HCT116 (cell line): ENCODE measurements around the gene UXT. TPM values are rescaled to one million over a fixed set of nuclear protein-coding genes. Genes with fewer than 3 reads are reported as not detected.

Source experiments
- ATAC-seq: fragments of 200-7000 bp; cut with Tn5 transposase; 2 replicates; pipeline ENCODE4 v1.9.1; 2020; ENCODE audit warnings: mild to moderate bottlenecking, moderate library complexity
- BruUV-seq: library from RNA; stranded (reverse); fragments of 400-500 nt; replicated peaks from 2 replicates; lab custom pipeline; 2021; lab: Mats Ljungman, UMichigan
- CTCF ChIA-PET: fragments of 300-600 bp; sonication (Branson Sonifier 250); formaldehyde crosslinking; loops from one replicate; lab custom pipeline; 2021; ENCODE audit warnings: antibody characterized with exemption; lab: Charles Lee
- POLR2A ChIA-PET: fragments of 300-600, 350-600 bp; sonication (Branson Sonifier 250); formaldehyde crosslinking; loops from one replicate; lab custom pipeline; 2021; ENCODE audit warnings: antibody characterized with exemption; lab: Charles Lee
- RAD21 ChIA-PET, 2 experiments: fragments of 300-600 bp; sonication (Branson Sonifier 250); formaldehyde crosslinking; loops; one replicate each; lab custom pipeline; 2023; ENCODE audit warnings: low total read pairs in 2 of 2; ENCODE audit not compliant: uncharacterized antibody in 2 of 2, unreplicated experiment in 2 of 2, low non-redundant PET in 1 of 2; lab: Charles Lee
- DNase-seq: peaks from one replicate; pipeline ENCODE4 v3.0.0-alpha.2; 2010; ENCODE audit warnings: low read depth, low spot score
- H2AFZ ChIP-seq: fragments of 200-600 bp; shearing (Covaris generic), sonication (generic); 2 replicates; pipeline ENCODE4 v1.6.1; 2017; ENCODE audit warnings: low read depth, mixed run types, mixed read lengths, antibody characterized with exemption, low read length; ENCODE audit not compliant: poor library complexity, severe bottlenecking
- H3K27ac ChIP-seq: 2 replicates; pipeline ENCODE4 v1.5.1; 2012; ENCODE audit warnings: low read depth, low read length
- H3K27me3 ChIP-seq: fragments of 200-600 bp; sonication (generic); 2 replicates; pipeline ENCODE4 v1.6.1; 2016; ENCODE audit warnings: mixed run types, low read length, mixed read lengths; ENCODE audit not compliant: insufficient read depth
- H3K36me3 ChIP-seq, 2 experiments: fragments of 200-500 bp in 1 of 2; fragments of 200-600 bp in 1 of 2; sonication (Bioruptor generic) in 1 of 2; sonication (generic) in 1 of 2; 2 replicates each; pipeline versions ENCODE4 v1.5.1 to v1.6.1; 2014 to 2016; ENCODE audit warnings: low read length in 2 of 2, inconsistent platforms in 1 of 2, mixed read lengths in 1 of 2, mixed run types in 1 of 2; ENCODE audit not compliant: insufficient read depth in 2 of 2, control insufficient read depth in 1 of 2
- H3K4me1 ChIP-seq, 2 experiments: fragments of 200-600 bp in 1 of 2; sonication (generic) in 1 of 2; 2 replicates each; pipeline versions ENCODE4 v1.5.1 to v1.6.1; 2012 to 2017; ENCODE audit warnings: low read length in 2 of 2, inconsistent platforms in 1 of 2, mild to moderate bottlenecking in 1 of 2, mixed read lengths in 1 of 2, mixed run types in 1 of 2, moderate library complexity in 1 of 2; ENCODE audit not compliant: insufficient read depth in 2 of 2, control insufficient read depth in 1 of 2
- H3K4me2 ChIP-seq: fragments of 200-600 bp; sonication (generic); 2 replicates; pipeline ENCODE4 v1.6.1; 2017; ENCODE audit warnings: mixed run types, low read length, mixed read lengths
- H3K4me3 ChIP-seq, 2 experiments: fragments of 200-600 bp in 1 of 2; sonication (generic) in 1 of 2; replicated peaks in 1 of 2; 2 replicates each; pipeline ENCODE4 v1.5.1; 2011 to 2016; ENCODE audit warnings: low read length in 2 of 2, control low read depth in 1 of 2, low read depth in 1 of 2, mild to moderate bottlenecking in 1 of 2, mixed read lengths in 1 of 2, mixed run types in 1 of 2
- H3K79me2 ChIP-seq: fragments of 200-600 bp; sonication (generic); 2 replicates; pipeline ENCODE4 v1.6.1; 2017; ENCODE audit warnings: mild to moderate bottlenecking, mixed run types, low read length, moderate library complexity, mixed read lengths; ENCODE audit not compliant: insufficient read depth
- H3K9ac ChIP-seq: fragments of 200-600 bp; sonication (generic); 2 replicates; pipeline ENCODE4 v1.6.1; 2016; ENCODE audit warnings: low read length, mixed read lengths
- H3K9me2 ChIP-seq: fragments of 200-600 bp; sonication (generic), shearing (Covaris generic); 2 replicates; pipeline ENCODE4 v1.6.1; 2017; ENCODE audit warnings: mixed run types, mild to moderate bottlenecking, moderate library complexity; ENCODE audit not compliant: insufficient read depth
- H3K9me3 ChIP-seq, 2 experiments: fragments of 200-500 bp in 1 of 2; fragments of 200-600 bp in 1 of 2; sonication (Bioruptor generic) in 1 of 2; sonication (generic) in 1 of 2; 2 replicates each; pipeline ENCODE4 v1.6.1; 2014 to 2017; ENCODE audit warnings: low read length in 2 of 2, mixed read lengths in 2 of 2, inconsistent platforms in 1 of 2, low read depth in 1 of 2, mild to moderate bottlenecking in 1 of 2, mixed run types in 1 of 2, moderate library complexity in 1 of 2; ENCODE audit not compliant: control insufficient read depth in 1 of 2, insufficient read depth in 1 of 2
- H4K20me1 ChIP-seq: fragments of 200-600 bp; sonication (generic), shearing (Covaris generic); 2 replicates; pipeline ENCODE4 v1.6.1; 2017; ENCODE audit warnings: mixed run types, mild to moderate bottlenecking, moderate library complexity; ENCODE audit not compliant: insufficient read depth
- CEBPB ChIP-seq: IDR thresholded peaks from 2 replicates; pipeline ENCODE4 v1.6.1; 2012; ENCODE audit warnings: low read depth
- EGR1 ChIP-seq: IDR thresholded peaks from 2 replicates; pipeline ENCODE4 v1.6.1; 2012; ENCODE audit warnings: low read depth
- ELF1 ChIP-seq: IDR thresholded peaks from 2 replicates; pipeline ENCODE4 v1.6.1; 2012; ENCODE audit warnings: low read depth, borderline replicate concordance
- EZH2 ChIP-seq: fragments of 200-600 bp; sonication (generic); IDR thresholded peaks from 2 replicates; pipeline ENCODE4 v1.6.1; 2017; ENCODE audit warnings: antibody characterized with exemption, mixed run types
- EZH2phosphoT487 ChIP-seq: fragments of 200-600 bp; IDR thresholded peaks from 2 replicates; pipeline ENCODE4 v1.6.1; 2018; ENCODE audit warnings: antibody characterized with exemption, borderline replicate concordance
- JUND ChIP-seq: IDR thresholded peaks from 2 replicates; pipeline ENCODE4 v1.6.1; 2012
- POLR2AphosphoS5 ChIP-seq: IDR thresholded peaks from 2 replicates; pipeline ENCODE4 v1.6.1; 2011; ENCODE audit warnings: mild to moderate bottlenecking, low read depth, low read length, moderate library complexity
- RAD21 ChIP-seq: IDR thresholded peaks from 2 replicates; pipeline ENCODE4 v1.6.1; 2012; ENCODE audit warnings: low read depth, mild to moderate bottlenecking
- SIN3A ChIP-seq: IDR thresholded peaks from 2 replicates; pipeline ENCODE4 v1.6.1; 2012; ENCODE audit warnings: low read depth
- SP1 ChIP-seq: IDR thresholded peaks from 2 replicates; pipeline ENCODE4 v1.6.1; 2012; ENCODE audit warnings: low read depth
- SRF ChIP-seq: IDR thresholded peaks from 2 replicates; pipeline ENCODE4 v1.6.1; 2012; ENCODE audit warnings: low read depth
- YY1 ChIP-seq: IDR thresholded peaks from 2 replicates; pipeline ENCODE4 v1.6.1; 2011; ENCODE audit warnings: low read length, low read depth, moderate library complexity, mild to moderate bottlenecking; ENCODE audit not compliant: insufficient replicate concordance; ENCODE audit errors: extremely low read depth
- ZBTB33 ChIP-seq: IDR thresholded peaks from 2 replicates; pipeline ENCODE4 v1.6.1; 2011; ENCODE audit warnings: mild to moderate bottlenecking, low read length, moderate library complexity; ENCODE audit not compliant: insufficient replicate concordance; ENCODE audit errors: extremely low read depth
- intact Hi-C: fragments of 100-400 bp; cut with micrococcal nuclease; formaldehyde crosslinking; loops from 2 replicates; pipeline ENCODE4 v1.10.0; 2022
- total RNA-seq: library from RNA; stranded (reverse); gene quantifications from one replicate; pipeline ENCODE4 v1.2.1, GENCODE V29; 2021; ENCODE audit not compliant: unreplicated experiment
- TF ChIP-seq, protein P1 (sequence below): IDR thresholded peaks from 2 replicates; pipeline ENCODE4 v1.6.1; 2012

Gene UXT
- total RNA-seq, 1 experiment from 2014 or later: 106 TPM

GRCh38 chrX:47646636-47647035 is 12.3 kb downstream of the UXT start:
- no peaks in the 10 kb centered on the region for H3K9me3 ChIP-seq
- no TSS peak for BruUV-seq
- no peak overlapping the region for H3K27ac ChIP-seq
- intact Hi-C loops: no loop called here
- TF ChIP-seq SRF: no peak
- no peak for TF ChIP-seq EZH2
- no peak for TF ChIP-seq ELF1
- no peak for TF ChIP-seq EGR1
- no peak for TF ChIP-seq YY1
- no peak for TF ChIP-seq POLR2AphosphoS5
- TF ChIP-seq, protein P1, sequence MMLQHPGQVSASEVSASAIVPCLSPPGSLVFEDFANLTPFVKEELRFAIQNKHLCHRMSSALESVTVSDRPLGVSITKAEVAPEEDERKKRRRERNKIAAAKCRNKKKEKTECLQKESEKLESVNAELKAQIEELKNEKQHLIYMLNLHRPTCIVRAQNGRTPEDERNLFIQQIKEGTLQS: no peak
- no peak for TF ChIP-seq SP1
- TF ChIP-seq CEBPB: no peak
- TF ChIP-seq RAD21: no peak
- TF ChIP-seq EZH2phosphoT487: no peak
- TF ChIP-seq SIN3A: no peak
- no peak for TF ChIP-seq JUND
- TF ChIP-seq ZBTB33: no peak
- TF ChIP-seq, all 23 proteins: peak for 0
- no peak overlapping the region for H3K4me3 ChIP-seq
- H3K36me3 ChIP-seq: no peaks in the 10 kb centered on the region; a peak in 1 of 4 replicates
- H2AFZ ChIP-seq: no peak overlapping the region
- ChIA-PET CTCF (no interaction called here), POLR2A (no interaction called here), RAD21 (no interaction called here)
- H3K4me1 ChIP-seq: peaks cover 8 to 19% of the 10 kb centered on the region in 2 experiments; a peak in 3 of 4 replicates
- no peaks in the 10 kb centered on the region for H3K9me2 ChIP-seq
- peaks cover 38% of the 10 kb centered on the region for H3K79me2 ChIP-seq
- H3K4me2 ChIP-seq: no peak overlapping the region
- H3K9ac ChIP-seq: no peak overlapping the region
- DNase-seq (no peak), ATAC-seq (no peak)
- H4K20me1 ChIP-seq: no peaks in the 10 kb centered on the region
- no peaks in the 10 kb centered on the region for H3K27me3 ChIP-seq
